OCI-LY1 (cell line): ENCODE results near the gene BCAR3.

Source experiments
- EZH2 ChIP-seq: fragments of 200-600 bp; sonication (generic), shearing (Covaris generic); IDR thresholded peaks from 2 replicates; pipeline ENCODE4 v1.8.0; 2017; ENCODE audit warnings: borderline replicate concordance, mixed run types, mild to moderate bottlenecking, antibody characterized with exemption, low read length, moderate library complexity, mixed read lengths
- TF ChIP-seq, protein P1 (sequence below): fragments of 200-600 bp; sonication (generic), shearing (Covaris generic); IDR thresholded peaks from 2 replicates; pipeline ENCODE4 v1.5.1; 2017; ENCODE audit warnings: mild to moderate bottlenecking, antibody characterized with exemption, low read length, moderate library complexity, mixed read lengths

DNA sequence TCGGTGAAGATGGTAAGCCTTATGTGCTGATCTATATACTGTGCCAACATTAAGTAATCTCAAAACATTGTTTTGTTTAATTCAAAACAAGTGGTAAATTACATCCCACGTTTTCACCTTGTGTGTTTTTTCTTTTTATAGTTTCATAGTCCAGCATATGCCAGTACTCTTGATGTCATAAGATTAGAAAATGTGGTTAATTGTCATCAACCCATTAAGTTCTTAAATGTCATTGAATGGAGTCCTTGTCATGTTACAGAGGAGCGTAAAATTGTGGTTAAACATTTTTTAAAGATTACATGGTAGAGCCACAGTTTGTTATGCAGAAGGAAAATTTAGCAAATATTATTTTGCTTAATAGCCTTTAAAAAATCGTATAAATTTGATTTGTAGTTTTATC lies 140.6 kb downstream of the BCAR3 start:
- TF ChIP-seq, protein P1, sequence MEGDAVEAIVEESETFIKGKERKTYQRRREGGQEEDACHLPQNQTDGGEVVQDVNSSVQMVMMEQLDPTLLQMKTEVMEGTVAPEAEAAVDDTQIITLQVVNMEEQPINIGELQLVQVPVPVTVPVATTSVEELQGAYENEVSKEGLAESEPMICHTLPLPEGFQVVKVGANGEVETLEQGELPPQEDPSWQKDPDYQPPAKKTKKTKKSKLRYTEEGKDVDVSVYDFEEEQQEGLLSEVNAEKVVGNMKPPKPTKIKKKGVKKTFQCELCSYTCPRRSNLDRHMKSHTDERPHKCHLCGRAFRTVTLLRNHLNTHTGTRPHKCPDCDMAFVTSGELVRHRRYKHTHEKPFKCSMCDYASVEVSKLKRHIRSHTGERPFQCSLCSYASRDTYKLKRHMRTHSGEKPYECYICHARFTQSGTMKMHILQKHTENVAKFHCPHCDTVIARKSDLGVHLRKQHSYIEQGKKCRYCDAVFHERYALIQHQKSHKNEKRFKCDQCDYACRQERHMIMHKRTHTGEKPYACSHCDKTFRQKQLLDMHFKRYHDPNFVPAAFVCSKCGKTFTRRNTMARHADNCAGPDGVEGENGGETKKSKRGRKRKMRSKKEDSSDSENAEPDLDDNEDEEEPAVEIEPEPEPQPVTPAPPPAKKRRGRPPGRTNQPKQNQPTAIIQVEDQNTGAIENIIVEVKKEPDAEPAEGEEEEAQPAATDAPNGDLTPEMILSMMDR: no peak
- no peak for TF ChIP-seq EZH2
